HG02610 (cell line): Measurements from ENCODE around the gene CMC1.

Experiments
- ATAC-seq: cut with Tn5 transposase; IDR thresholded peaks from one replicate; pipeline ENCODE4 v1.9.1; 2021; ENCODE audit warnings: mild to moderate bottlenecking, moderate library complexity; ENCODE audit not compliant: unreplicated experiment

CMC1 gene

GRCh38 chr3:28348629-28349468, 107.4 kb downstream of the CMC1 start, which contains the start of the genes AZI2 and ZCWPW2:
TSS of gene AZI2 (minus strand) at chr3:28348824. CDS start at chr3:28340617, 8,207 bp downstream.
TSS of gene ZCWPW2 (plus strand) at chr3:28348721. CDS start at chr3:28413069, 64,348 bp downstream.
- ATAC-seq: peak; percentile 89

DNA sequence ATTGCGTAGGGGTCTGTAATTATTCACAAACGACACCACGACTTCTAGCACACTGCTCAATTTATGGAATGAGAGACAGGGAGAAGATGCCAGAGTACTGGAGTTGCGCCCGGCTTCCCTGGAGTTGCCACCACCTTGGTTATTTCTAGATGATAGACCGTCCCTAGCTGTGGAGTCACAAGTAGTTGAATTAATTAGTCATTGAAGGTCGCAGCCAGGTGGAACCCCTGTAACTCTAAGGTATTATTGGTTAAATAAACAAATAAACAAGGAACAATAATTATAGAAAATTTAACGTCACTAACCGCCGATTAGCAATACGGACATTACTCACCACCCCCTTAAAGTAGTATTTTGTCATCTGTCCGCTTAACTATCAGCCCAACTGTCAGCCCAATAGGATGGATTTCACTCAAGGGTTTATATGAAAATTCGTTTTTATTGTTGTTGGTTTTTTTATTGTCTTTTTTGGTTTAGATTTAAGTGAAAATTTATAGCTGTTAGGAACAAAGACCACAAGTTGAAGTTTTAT, 108.1 kb downstream of the CMC1 start:
- ATAC-seq: no peak
